K562 (cell line): ENCODE results near the gene ATXN1L.

Source experiments
- ARID3A ChIP-seq: IDR thresholded peaks from 2 replicates; pipeline ENCODE4 v1.6.1; 2012; ENCODE audit warnings: low read depth, low read length, improper control_type of control experiment, borderline replicate concordance
- CTCF ChIP-seq, 3 experiments: IDR thresholded peaks in 2 of 3; conservative IDR thresholded peaks in 1 of 3; 2 replicates each; pipeline ENCODE4 v1.5.1; 2011 to 2012; ENCODE audit warnings: low read length in 3 of 3, mild to moderate bottlenecking in 3 of 3, control low read depth in 2 of 3, improper control_type of control experiment in 1 of 3, inconsistent platforms in 1 of 3, low read depth in 1 of 3, mixed read lengths in 1 of 3, moderate library complexity in 1 of 3; ENCODE audit not compliant: insufficient read depth in 2 of 3
- CXXC5 ChIP-seq: fragments of 250-450 bp; sonication (Bioruptor Pico); IDR thresholded peaks from 2 replicates; pipeline ENCODE4 v1.8.0; 2022; ENCODE audit warnings: inconsistent platforms, mild to moderate bottlenecking, moderate library complexity
- EP300 ChIP-seq: IDR thresholded peaks from 2 replicates; pipeline ENCODE4 v1.6.1; 2012; ENCODE audit warnings: low read length, improper control_type of control experiment
- ERF ChIP-seq: fragments of 450-650 bp; formaldehyde crosslinking; IDR thresholded peaks from 2 replicates; pipeline ENCODE4 v1.4.0; 2020; ENCODE audit warnings: mild to moderate bottlenecking, mixed read lengths
- FOSL1 ChIP-seq: fragments of 200-800 bp; sonication (Bioruptor generic); conservative IDR thresholded peaks from 2 replicates; pipeline ENCODE4 v1.6.1; 2016; ENCODE audit warnings: missing genetic modification characterization, missing compliant biosample characterization
- HINFP ChIP-seq: fragments of 450-650 bp; conservative IDR thresholded peaks from 2 replicates; pipeline ENCODE4 v1.6.1; 2016; ENCODE audit warnings: missing genetic modification characterization, low read depth, mild to moderate bottlenecking, control low read depth, missing compliant biosample characterization
- SIX5 ChIP-seq, 2 experiments: IDR thresholded peaks; 2 replicates each; pipeline ENCODE4 v1.6.1; 2011; ENCODE audit warnings: low read length in 2 of 2, borderline replicate concordance in 1 of 2, low read depth in 1 of 2, mild to moderate bottlenecking in 1 of 2, moderate library complexity in 1 of 2; ENCODE audit not compliant: insufficient read depth in 1 of 2
- SOX6 ChIP-seq: fragments of 450-650 bp; IDR thresholded peaks from 2 replicates; pipeline ENCODE4 v1.6.1; 2014; ENCODE audit warnings: mild to moderate bottlenecking
- ZBTB11 ChIP-seq, 3 experiments: fragments of 200-800 bp in 1 of 3; fragments of 250-450 bp in 1 of 3; fragments of 450-650 bp in 1 of 3; sonication (Bioruptor Pico) in 1 of 3; sonication (Bioruptor generic) in 1 of 3; formaldehyde crosslinking in 1 of 3; IDR thresholded peaks; 2 replicates each; pipeline versions ENCODE4 v1.6.1 to v1.8.0; 2016 to 2022; ENCODE audit warnings: mild to moderate bottlenecking in 2 of 3, missing genetic modification characterization in 2 of 3, missing compliant biosample characterization in 1 of 3, moderate library complexity in 1 of 3
- ZC3H4 ChIP-seq: sonication (generic); formaldehyde crosslinking; IDR thresholded peaks from 2 replicates; pipeline ENCODE4 v1.9.0; 2021; ENCODE audit warnings: missing genetic modification reagents, borderline replicate concordance
- TF ChIP-seq, protein P1 (sequence below), 2 experiments: fragments of 450-650 bp; conservative IDR thresholded peaks; 2 replicates each; pipeline ENCODE4 v1.6.1; 2017; ENCODE audit warnings: mild to moderate bottlenecking in 2 of 2, moderate library complexity in 2 of 2

- TF ChIP-seq HINFP (tag) = no peak
- TF ChIP-seq CXXC5 = no peak
- TF ChIP-seq ZBTB11 (CRISPR knock-in tag; IDR thresholded peaks at IDR 0.05) = no peak
- TF ChIP-seq ARID3A = no peak
- TF ChIP-seq ERF (CRISPR knock-in tag) = no peak
- no peak for TF ChIP-seq ZC3H4
- no peak for TF ChIP-seq SOX6
- no peak for TF ChIP-seq EP300
- TF ChIP-seq CTCF (IDR thresholded peaks at IDR 0.05 in 2 of 3, conservative IDR thresholded peaks at IDR 0.05 in 1 of 3; ENCODE audit: insufficient read depth in 2 of 3, low read depth in 1 of 3, low read length in 3 of 3) = no peak
- TF ChIP-seq, protein P1, sequence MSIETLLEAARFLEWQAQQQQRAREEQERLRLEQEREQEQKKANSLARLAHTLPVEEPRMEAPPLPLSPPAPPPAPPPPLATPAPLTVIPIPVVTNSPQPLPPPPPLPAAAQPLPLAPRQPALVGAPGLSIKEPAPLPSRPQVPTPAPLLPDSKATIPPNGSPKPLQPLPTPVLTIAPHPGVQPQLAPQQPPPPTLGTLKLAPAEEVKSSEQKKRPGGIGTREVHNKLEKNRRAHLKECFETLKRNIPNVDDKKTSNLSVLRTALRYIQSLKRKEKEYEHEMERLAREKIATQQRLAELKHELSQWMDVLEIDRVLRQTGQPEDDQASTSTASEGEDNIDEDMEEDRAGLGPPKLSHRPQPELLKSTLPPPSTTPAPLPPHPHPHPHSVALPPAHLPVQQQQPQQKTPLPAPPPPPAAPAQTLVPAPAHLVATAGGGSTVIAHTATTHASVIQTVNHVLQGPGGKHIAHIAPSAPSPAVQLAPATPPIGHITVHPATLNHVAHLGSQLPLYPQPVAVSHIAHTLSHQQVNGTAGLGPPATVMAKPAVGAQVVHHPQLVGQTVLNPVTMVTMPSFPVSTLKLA (conservative IDR thresholded peaks at IDR 0.05) = no peak
- no peak for TF ChIP-seq FOSL1 (tag)
- no peak for TF ChIP-seq SIX5 (IDR thresholded peaks at IDR 0.05; ENCODE audit: borderline replicate concordance in 1 of 2, insufficient read depth in 1 of 2, low read depth in 1 of 2, low read length in 2 of 2)
Measured at GRCh38 chr16:71843572-71843971, 2.2 kb upstream of the ATXN1L start.
